HCT116 (cell line): Measurements from ENCODE around the gene KLHL17. TPM values are rescaled to one million over a fixed set of nuclear protein-coding genes. Genes with fewer than 3 reads are reported as not detected.

ENCODE experiments used
- ATAC-seq: fragments of 200-7000 bp; cut with Tn5 transposase; 2 replicates; pipeline ENCODE4 v1.9.1; 2020; ENCODE audit warnings: mild to moderate bottlenecking, moderate library complexity
- BruUV-seq: library from RNA; stranded (reverse); fragments of 400-500 nt; replicated peaks from 2 replicates; lab custom pipeline; 2021; lab: Mats Ljungman, UMichigan
- CTCF ChIA-PET: fragments of 300-600 bp; sonication (Branson Sonifier 250); formaldehyde crosslinking; loops from one replicate; lab custom pipeline; 2021; ENCODE audit warnings: antibody characterized with exemption; lab: Charles Lee
- POLR2A ChIA-PET: fragments of 300-600, 350-600 bp; sonication (Branson Sonifier 250); formaldehyde crosslinking; loops from one replicate; lab custom pipeline; 2021; ENCODE audit warnings: antibody characterized with exemption; lab: Charles Lee
- RAD21 ChIA-PET, 2 experiments: fragments of 300-600 bp; sonication (Branson Sonifier 250); formaldehyde crosslinking; loops; one replicate each; lab custom pipeline; 2023; ENCODE audit warnings: low total read pairs in 2 of 2; ENCODE audit not compliant: uncharacterized antibody in 2 of 2, unreplicated experiment in 2 of 2, low non-redundant PET in 1 of 2; lab: Charles Lee
- DNase-seq: peaks from one replicate; pipeline ENCODE4 v3.0.0-alpha.2; 2010; ENCODE audit warnings: low read depth, low spot score
- H2AFZ ChIP-seq: fragments of 200-600 bp; shearing (Covaris generic), sonication (generic); 2 replicates; pipeline ENCODE4 v1.6.1; 2017; ENCODE audit warnings: low read depth, mixed run types, mixed read lengths, antibody characterized with exemption, low read length; ENCODE audit not compliant: poor library complexity, severe bottlenecking
- H3K27ac ChIP-seq: 2 replicates; pipeline ENCODE4 v1.5.1; 2012; ENCODE audit warnings: low read depth, low read length
- H3K27me3 ChIP-seq: fragments of 200-600 bp; sonication (generic); 2 replicates; pipeline ENCODE4 v1.6.1; 2016; ENCODE audit warnings: mixed run types, low read length, mixed read lengths; ENCODE audit not compliant: insufficient read depth
- H3K36me3 ChIP-seq, 2 experiments: fragments of 200-500 bp in 1 of 2; fragments of 200-600 bp in 1 of 2; sonication (Bioruptor generic) in 1 of 2; sonication (generic) in 1 of 2; 2 replicates each; pipeline versions ENCODE4 v1.5.1 to v1.6.1; 2014 to 2016; ENCODE audit warnings: low read length in 2 of 2, inconsistent platforms in 1 of 2, mixed read lengths in 1 of 2, mixed run types in 1 of 2; ENCODE audit not compliant: insufficient read depth in 2 of 2, control insufficient read depth in 1 of 2
- H3K4me1 ChIP-seq, 2 experiments: fragments of 200-600 bp in 1 of 2; sonication (generic) in 1 of 2; 2 replicates each; pipeline versions ENCODE4 v1.5.1 to v1.6.1; 2012 to 2017; ENCODE audit warnings: low read length in 2 of 2, inconsistent platforms in 1 of 2, mild to moderate bottlenecking in 1 of 2, mixed read lengths in 1 of 2, mixed run types in 1 of 2, moderate library complexity in 1 of 2; ENCODE audit not compliant: insufficient read depth in 2 of 2, control insufficient read depth in 1 of 2
- H3K4me2 ChIP-seq: fragments of 200-600 bp; sonication (generic); 2 replicates; pipeline ENCODE4 v1.6.1; 2017; ENCODE audit warnings: mixed run types, low read length, mixed read lengths
- H3K4me3 ChIP-seq, 2 experiments: fragments of 200-600 bp in 1 of 2; sonication (generic) in 1 of 2; replicated peaks in 1 of 2; 2 replicates each; pipeline ENCODE4 v1.5.1; 2011 to 2016; ENCODE audit warnings: low read length in 2 of 2, control low read depth in 1 of 2, low read depth in 1 of 2, mild to moderate bottlenecking in 1 of 2, mixed read lengths in 1 of 2, mixed run types in 1 of 2
- H3K79me2 ChIP-seq: fragments of 200-600 bp; sonication (generic); 2 replicates; pipeline ENCODE4 v1.6.1; 2017; ENCODE audit warnings: mild to moderate bottlenecking, mixed run types, low read length, moderate library complexity, mixed read lengths; ENCODE audit not compliant: insufficient read depth
- H3K9ac ChIP-seq: fragments of 200-600 bp; sonication (generic); 2 replicates; pipeline ENCODE4 v1.6.1; 2016; ENCODE audit warnings: low read length, mixed read lengths
- H3K9me2 ChIP-seq: fragments of 200-600 bp; sonication (generic), shearing (Covaris generic); 2 replicates; pipeline ENCODE4 v1.6.1; 2017; ENCODE audit warnings: mixed run types, mild to moderate bottlenecking, moderate library complexity; ENCODE audit not compliant: insufficient read depth
- H3K9me3 ChIP-seq, 2 experiments: fragments of 200-500 bp in 1 of 2; fragments of 200-600 bp in 1 of 2; sonication (Bioruptor generic) in 1 of 2; sonication (generic) in 1 of 2; 2 replicates each; pipeline ENCODE4 v1.6.1; 2014 to 2017; ENCODE audit warnings: low read length in 2 of 2, mixed read lengths in 2 of 2, inconsistent platforms in 1 of 2, low read depth in 1 of 2, mild to moderate bottlenecking in 1 of 2, mixed run types in 1 of 2, moderate library complexity in 1 of 2; ENCODE audit not compliant: control insufficient read depth in 1 of 2, insufficient read depth in 1 of 2
- H4K20me1 ChIP-seq: fragments of 200-600 bp; sonication (generic), shearing (Covaris generic); 2 replicates; pipeline ENCODE4 v1.6.1; 2017; ENCODE audit warnings: mixed run types, mild to moderate bottlenecking, moderate library complexity; ENCODE audit not compliant: insufficient read depth
- CTCF ChIP-seq, 3 experiments: fragments of 200-600 bp in 1 of 3; sonication (generic) in 1 of 3; IDR thresholded peaks in 2 of 3; conservative IDR thresholded peaks in 1 of 3; 2 replicates each; pipeline ENCODE4 v1.5.1; 2012 to 2017; ENCODE audit warnings: low read depth in 2 of 3, low read length in 2 of 3, antibody characterized with exemption in 1 of 3, borderline replicate concordance in 1 of 3, control low read depth in 1 of 3, mild to moderate bottlenecking in 1 of 3, mixed read lengths in 1 of 3, mixed run types in 1 of 3, moderate library complexity in 1 of 3; ENCODE audit not compliant: insufficient read depth in 1 of 3
- EGR1 ChIP-seq: IDR thresholded peaks from 2 replicates; pipeline ENCODE4 v1.6.1; 2012; ENCODE audit warnings: low read depth
- EZH2phosphoT487 ChIP-seq: fragments of 200-600 bp; IDR thresholded peaks from 2 replicates; pipeline ENCODE4 v1.6.1; 2018; ENCODE audit warnings: antibody characterized with exemption, borderline replicate concordance
- JUND ChIP-seq: IDR thresholded peaks from 2 replicates; pipeline ENCODE4 v1.6.1; 2012
- MAX ChIP-seq: IDR thresholded peaks from 2 replicates; pipeline ENCODE4 v1.6.1; 2012
- RAD21 ChIP-seq: IDR thresholded peaks from 2 replicates; pipeline ENCODE4 v1.6.1; 2012; ENCODE audit warnings: low read depth, mild to moderate bottlenecking
- SRF ChIP-seq: IDR thresholded peaks from 2 replicates; pipeline ENCODE4 v1.6.1; 2012; ENCODE audit warnings: low read depth
- TCF7L2 ChIP-seq: IDR thresholded peaks from 2 replicates; pipeline ENCODE4 v1.7.0; 2011; ENCODE audit warnings: borderline replicate concordance, inconsistent platforms; ENCODE audit not compliant: insufficient read depth, insufficient read length; ENCODE audit errors: extremely low read depth
- ZBTB33 ChIP-seq: IDR thresholded peaks from 2 replicates; pipeline ENCODE4 v1.6.1; 2011; ENCODE audit warnings: mild to moderate bottlenecking, low read length, moderate library complexity; ENCODE audit not compliant: insufficient replicate concordance; ENCODE audit errors: extremely low read depth
- ZFX ChIP-seq: fragments of 450-650 bp; IDR thresholded peaks from 2 replicates; pipeline ENCODE4 v1.6.1; 2017
- ZNF274 ChIP-seq: fragments of 200-500 bp; sonication (Bioruptor generic); IDR thresholded peaks from 2 replicates; pipeline ENCODE4 v1.6.1; 2014; ENCODE audit warnings: mild to moderate bottlenecking, low read depth, low read length, inconsistent platforms
- intact Hi-C: fragments of 100-400 bp; cut with micrococcal nuclease; formaldehyde crosslinking; loops from 2 replicates; pipeline ENCODE4 v1.10.0; 2022
- total RNA-seq: library from RNA; stranded (reverse); gene quantifications from one replicate; pipeline ENCODE4 v1.2.1, GENCODE V29; 2021; ENCODE audit not compliant: unreplicated experiment

Gene KLHL17
- total RNA-seq, 1 experiment from 2014 or later = 100.0 TPM

GRCh38 chr1:972726-973458, 12.5 kb downstream of the KLHL17 start (continued):
- no peak for TF ChIP-seq ZBTB33
- no peak for TF ChIP-seq SRF
- no peak for TF ChIP-seq ZFX
- no peak for TF ChIP-seq MAX
- TF ChIP-seq TCF7L2 = no peak

GRCh38 chr1:973459-974292, 13.3 kb downstream of the KLHL17 start:
- H3K4me1 ChIP-seq = peaks cover 9 to 22% of the 10 kb centered on the region in 2 experiments
- H3K4me2 ChIP-seq = no peak overlapping the region
- no peaks in the 10 kb centered on the region; a peak in 1 of 4 replicates for H3K9me3 ChIP-seq
- intact Hi-C loops = no loop called here
- no peaks in the 10 kb centered on the region for H4K20me1 ChIP-seq
- no peak overlapping the region for H3K27ac ChIP-seq
- H3K79me2 ChIP-seq = no peaks in the 10 kb centered on the region
- ChIA-PET POLR2A (no interaction called here), RAD21 (no interaction called here)
- no peaks in the 10 kb centered on the region for H3K36me3 ChIP-seq
- no peak for ATAC-seq
- H3K27me3 ChIP-seq = no peaks in the 10 kb centered on the region
- H2AFZ ChIP-seq = no peak overlapping the region
- no peak for DNase-seq
- no peak overlapping the region for H3K9ac ChIP-seq
- no peaks in the 10 kb centered on the region for H3K9me2 ChIP-seq
- BruUV-seq = no TSS peak
- no peak for TF ChIP-seq MAX
- no peak for TF ChIP-seq TCF7L2
- no peak for TF ChIP-seq ZNF274
- TF ChIP-seq EGR1 = no peak
- no peak for TF ChIP-seq JUND
- no peak for TF ChIP-seq SRF
- no peak for TF ChIP-seq EZH2phosphoT487
- no peak for TF ChIP-seq RAD21
- TF ChIP-seq CTCF (IDR thresholded peaks at IDR 0.05 in 2 of 3, conservative IDR thresholded peaks at IDR 0.05 in 1 of 3; ENCODE audit: borderline replicate concordance in 1 of 3, insufficient read depth in 1 of 3, low read depth in 2 of 3, low read length in 2 of 3) = no peak
- TF ChIP-seq, all 23 proteins: peak for 0
- CTCF ChIA-PET = no interaction called here
- H3K4me3 ChIP-seq = no peak overlapping the region
